NCI-H748 treated with DMSO at 0.1 percent for 48 hours (cell line): ENCODE measurements around the gene GNMT.
"Not testable (repeated sequence)": the region's sequence is repeated elsewhere in the genome, so short reads cannot be mapped to it uniquely, and the experiment has no call there.

Experiments
- DNase-seq: peaks from one replicate; lab custom pipeline; 2025; lab: John Stamatoyannopoulos, UW

The GNMT gene

GRCh38 chr6:42941356-42941755, 19.2 kb upstream of the GNMT start:
- not testable (repeated sequence) for DNase-seq

GRCh38 chr6:42942444-42942843, 18.1 kb upstream of the GNMT start:
- DNase-seq, result no peak

DNA sequence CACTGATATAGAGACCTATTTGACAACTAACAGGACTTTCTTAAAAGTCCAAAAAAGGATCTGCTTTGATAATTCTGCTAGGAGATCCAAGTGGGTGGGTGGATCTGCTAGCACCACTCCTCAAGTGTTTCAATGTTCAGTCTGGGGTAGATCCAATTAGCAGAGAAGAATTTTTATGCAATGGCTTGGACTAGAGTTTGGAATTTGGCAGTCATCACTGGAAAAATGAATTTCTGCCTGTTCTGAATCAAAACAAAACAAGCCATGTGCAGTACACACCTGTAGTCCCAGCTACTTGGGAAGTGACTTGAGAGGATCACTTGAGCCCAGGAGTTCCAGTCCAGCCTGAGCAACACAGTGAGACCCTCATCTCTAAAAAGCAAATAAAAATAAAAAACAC, 12.6 kb upstream of the GNMT start:
- no peak for DNase-seq

- DNase-seq, result no peak
These were observed 8.2 kb upstream of the GNMT start for GRCh38 chr6:42952389-42952788.

GRCh38 chr6:42954405-42954804, 6.1 kb upstream of the GNMT start:
- not testable (repeated sequence) for DNase-seq

DNA sequence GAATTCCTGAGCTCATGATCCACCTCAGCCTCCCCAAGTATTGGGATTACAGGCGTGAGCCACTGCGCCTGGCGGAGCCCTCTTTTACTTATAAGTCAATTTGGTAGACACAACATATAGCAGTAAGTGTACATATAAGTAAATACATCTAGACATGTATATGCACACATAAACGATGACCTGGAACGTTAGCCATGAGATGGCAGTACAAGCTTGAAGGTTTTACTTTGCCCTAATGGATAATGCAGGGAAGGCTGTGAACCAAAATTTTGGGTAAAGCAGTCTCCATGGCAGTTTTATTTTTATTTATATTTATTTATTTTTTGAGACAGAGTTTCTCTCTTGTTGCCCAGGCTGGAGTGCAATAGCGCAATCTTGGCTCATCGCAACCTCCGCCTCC, 2.4 kb upstream of the GNMT start:
- no peak for DNase-seq

- no peak for DNase-seq
These were observed 674 bp upstream of the GNMT start for GRCh38 chr6:42959917-42960242.

DNA sequence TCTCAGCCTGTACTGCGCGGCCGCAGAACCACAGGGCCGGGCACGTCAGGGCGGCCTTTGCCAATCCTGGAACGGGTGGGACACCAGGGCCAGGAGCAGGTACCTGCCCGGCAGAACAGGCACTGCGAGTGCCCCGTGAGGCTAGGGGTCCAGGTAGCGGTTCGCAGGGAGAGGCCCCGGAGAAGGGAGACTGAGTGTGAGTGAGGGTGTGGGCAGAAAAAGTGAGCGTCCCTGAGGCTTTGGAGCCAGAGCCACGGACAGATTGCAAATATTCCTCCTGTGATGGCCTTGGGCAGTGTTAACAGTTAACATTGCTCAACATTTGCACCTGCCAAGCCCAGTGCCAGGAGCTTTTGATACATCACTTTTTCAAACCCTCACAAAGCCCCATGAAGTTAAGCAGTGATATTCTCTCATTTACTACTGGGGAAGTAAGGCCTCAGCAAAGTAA, 491 bp downstream of the GNMT start:
- DNase-seq, result no peak

- no peak for DNase-seq
These were observed 1.5 kb downstream of the GNMT start for GRCh38 chr6:42962096-42962495.

DNA sequence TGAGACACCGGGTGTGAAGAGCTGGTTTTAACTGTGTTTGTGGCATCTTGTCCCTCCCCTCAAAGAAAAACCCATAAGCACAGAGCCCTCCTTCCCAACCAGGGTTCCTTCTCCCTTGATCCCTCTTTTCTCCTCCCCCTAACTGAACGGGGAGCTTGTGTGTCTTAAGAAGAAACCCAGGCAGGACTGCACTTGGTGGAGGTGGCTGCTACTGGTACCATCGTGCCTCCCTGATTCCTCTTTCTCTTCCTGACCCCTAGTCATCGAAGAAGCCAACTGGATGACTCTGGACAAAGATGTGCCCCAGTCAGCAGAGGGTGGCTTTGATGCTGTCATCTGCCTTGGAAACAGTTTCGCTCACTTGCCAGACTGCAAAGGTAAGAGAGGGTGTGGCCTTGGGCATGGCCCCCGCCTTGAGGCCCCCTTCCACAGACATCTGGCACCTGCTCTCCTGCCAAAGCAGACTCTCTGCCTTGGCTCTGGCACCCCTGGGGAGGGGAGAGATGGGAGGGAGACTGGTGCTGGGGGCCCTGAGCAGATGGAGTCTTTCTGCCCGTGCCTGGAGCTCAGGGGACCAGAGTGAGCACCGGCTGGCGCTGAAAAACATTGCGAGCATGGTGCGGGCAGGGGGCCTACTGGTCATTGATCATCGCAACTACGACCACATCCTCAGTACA, 2.1 kb downstream of the GNMT start:
- DNase-seq, result no peak

DNA sequence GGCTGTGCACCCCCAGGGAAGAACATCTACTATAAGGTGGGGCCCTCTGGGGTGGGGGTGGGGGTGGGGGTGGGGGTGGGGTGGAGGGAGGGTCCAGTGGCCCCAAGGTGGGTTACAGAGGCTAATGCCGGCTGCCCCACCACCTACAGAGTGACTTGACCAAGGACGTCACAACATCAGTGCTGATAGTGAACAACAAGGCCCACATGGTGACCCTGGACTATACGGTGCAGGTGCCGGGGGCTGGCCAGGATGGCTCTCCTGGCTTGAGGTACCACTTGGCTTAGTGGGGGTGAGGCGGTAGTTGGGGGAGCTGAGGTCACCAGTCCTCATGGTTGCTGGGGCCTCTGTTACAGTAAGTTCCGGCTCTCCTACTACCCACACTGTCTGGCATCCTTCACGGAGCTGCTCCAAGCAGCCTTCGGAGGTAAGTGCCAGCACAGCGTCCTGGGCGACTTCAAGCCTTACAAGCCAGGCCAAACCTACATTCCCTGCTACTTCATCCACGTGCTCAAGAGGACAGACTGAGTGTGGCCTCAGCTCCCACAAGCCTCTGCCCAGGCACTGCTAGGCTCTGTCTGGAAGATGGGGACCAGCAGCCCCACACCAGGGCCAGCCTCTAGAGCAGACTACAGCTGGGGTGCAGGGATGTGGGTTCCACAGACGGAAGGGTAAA, 2.8 kb downstream of the GNMT start:
- no peak for DNase-seq

GRCh38 chr6:42963855-42964605, 3.5 kb downstream of the GNMT start:
- no peak for DNase-seq

DNA sequence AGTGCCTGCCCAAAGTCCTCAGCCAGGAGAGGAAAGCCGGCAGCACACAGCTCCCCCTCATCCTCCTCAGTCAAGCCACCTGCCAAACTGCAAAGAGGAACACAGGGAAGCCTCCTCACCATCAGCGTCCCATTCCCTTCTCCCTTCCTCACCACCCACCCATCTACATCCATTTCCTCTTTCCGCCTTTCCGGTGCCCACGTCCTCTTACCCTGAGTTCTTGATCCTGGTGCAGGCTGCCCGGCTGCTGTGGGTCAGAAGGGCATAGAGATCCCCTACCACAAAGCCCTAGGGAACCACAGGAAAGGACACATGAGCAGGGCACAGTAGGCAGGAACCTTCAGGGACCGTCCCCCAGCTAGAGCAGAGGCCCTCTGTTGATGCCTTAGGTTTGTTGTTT, 6.0 kb downstream of the GNMT start:
- no peak for DNase-seq

GRCh38 chr6:42967228-42967627, 6.7 kb downstream of the GNMT start:
- no peak for DNase-seq

DNA sequence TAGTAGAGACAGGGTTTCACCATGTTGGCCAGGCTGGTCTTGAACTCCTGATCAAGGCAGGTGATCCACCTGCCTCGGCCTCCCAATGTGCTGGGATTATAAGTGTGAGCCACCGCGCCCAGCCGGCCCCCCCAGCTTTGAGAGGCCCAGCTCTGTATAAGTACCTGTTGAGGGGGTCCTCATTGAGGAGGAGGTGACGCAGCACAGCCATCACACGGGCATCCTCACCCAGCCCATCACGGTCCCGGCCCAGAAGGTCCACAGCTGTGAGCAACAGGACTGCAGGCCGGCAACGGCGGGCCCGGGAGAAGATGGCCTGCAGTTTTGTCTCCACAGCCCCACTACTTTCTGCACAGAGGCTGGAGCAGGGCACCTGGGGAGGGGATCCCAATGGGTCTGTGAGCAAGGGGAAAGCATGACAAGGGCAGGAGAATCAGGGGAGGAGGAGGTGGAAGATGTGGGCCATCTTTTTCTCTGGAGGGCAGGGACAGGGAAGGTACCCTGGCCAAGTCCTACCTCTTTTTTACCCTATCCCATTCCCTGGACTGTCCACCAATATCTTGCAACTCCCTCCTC, 7.7 kb downstream of the GNMT start:
- DNase-seq, result no peak

DNA sequence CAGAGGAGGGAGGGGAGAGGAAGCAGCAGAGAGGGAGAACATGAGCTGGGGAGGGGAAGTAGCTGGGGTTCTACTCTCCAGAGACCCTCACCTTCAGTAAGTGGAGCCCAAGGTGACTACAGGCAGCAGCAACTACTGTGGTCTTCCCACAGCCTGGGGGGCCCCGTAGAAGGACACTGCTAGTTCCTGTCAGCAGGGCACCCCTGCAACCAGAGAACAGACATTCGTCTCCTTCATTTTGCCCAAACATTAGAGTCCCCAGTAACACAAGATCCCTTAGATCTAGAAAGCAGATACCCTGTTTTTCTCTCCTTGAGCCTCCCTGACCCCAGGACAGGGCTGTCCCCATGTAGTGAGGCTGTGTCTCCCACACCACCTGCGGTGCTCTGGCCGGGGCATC, 8.2 kb downstream of the GNMT start:
- DNase-seq, result no peak

GRCh38 chr6:42969431-42969830, 8.9 kb downstream of the GNMT start:
- DNase-seq, result no peak

DNA sequence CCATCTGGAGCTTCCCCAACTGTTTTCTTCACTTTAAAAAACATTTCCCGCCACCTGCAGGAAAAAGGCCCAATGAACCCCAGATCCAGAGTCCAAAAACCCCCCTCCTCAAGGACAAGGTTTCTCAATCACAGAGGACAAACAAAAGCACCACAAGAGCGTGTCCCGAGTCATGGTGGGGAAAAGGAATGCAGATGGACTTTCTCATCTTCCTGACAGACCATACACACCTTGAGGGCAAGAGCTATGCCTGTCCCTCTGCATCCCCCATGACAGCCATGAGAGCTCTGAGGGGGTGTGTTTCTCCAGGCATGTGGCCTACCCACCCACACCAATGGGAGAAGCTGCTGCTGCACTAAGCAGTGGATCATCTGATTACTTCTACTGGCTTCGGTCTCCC, 9.4 kb downstream of the GNMT start:
- DNase-seq, result no peak

GRCh38 chr6:42970871-42971612, 10.5 kb downstream of the GNMT start:
- DNase-seq, result no peak

DNA sequence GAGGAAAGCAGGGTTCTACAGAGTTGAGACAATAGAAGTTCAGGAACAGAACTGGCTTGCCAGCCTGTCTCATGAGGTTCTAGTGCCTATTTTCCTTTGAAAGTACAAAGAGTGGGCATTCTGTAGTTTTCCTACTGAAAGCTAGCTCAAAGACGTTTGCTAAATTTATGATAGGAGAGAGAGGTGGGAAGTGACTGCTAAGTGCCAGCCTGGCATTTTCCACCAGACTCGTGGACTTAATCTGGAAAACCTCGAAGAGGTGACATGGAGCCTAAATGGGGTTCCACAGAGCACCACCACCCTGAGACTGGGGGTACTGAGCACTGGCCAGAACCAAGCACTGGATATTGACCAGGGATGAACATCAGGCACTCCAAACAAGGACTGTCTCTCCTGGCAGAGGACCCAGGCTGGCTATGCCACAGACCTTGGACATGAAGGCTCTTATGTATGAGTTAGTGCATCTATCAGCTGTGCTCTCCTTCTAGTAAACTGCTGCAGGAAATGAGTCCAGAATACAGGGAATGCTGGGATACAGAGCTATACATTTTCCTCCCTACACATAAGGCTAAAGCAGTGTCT, 11.3 kb downstream of the GNMT start:
- DNase-seq, result no peak

DNA sequence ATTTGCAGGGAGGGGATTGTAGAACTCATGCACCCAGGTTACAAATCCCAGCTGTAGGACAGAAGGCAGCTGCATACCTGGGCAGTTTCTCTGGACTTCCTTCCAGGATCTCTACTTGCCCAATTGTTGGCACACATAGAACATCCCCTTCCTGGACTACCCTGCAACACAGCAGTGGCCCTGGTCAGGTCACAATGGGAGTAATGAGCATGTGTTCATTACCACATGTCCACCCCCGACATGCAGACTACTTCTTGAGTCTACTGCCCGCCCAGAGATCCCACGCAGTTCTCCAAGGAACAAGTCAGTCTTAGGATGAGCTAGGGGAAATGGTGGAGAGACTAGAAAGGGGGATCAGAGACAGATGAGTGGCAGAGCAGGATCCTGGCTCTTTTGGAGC, 13.4 kb downstream of the GNMT start:
- no peak for DNase-seq
